Activated CD4-positive, alpha-beta T cell treated with anti-CD3 and anti-CD28 coated beads, Interleukin-2, Interleukin-6, amounts not matched to agents 100 ng/mL and 50 ng/mL, durations not matched to agents 16 hours and 8 hours (primary cell): Measurements from ENCODE around the gene ZNF8.
"Not testable (repeated sequence)": the region's sequence is repeated elsewhere in the genome, so short reads cannot be mapped to it uniquely, and the experiment has no call there.

Source experiments
- DNase-seq: peaks from one replicate; pipeline ENCODE4 v3.0.0-alpha.2; 2020

The ZNF8 gene

DNA sequence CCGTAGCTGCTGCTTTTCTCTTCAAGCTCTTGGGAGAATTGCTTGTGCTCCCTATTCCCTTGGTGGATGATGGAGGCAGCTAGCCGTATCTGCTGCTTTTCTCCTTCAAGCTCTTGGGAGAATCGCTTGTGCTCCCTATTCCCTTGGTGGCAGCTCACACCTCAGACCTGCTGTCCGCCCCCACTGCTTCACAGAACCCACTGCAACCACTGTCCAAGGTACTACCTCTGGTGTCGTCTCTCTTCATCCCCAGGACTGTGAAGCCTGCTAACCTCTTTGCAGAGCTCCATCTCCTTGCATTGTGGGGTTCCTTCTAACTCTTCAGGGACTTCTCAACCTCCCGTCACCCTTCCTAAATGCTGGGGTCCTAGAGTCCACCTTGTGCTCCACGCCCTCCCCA lies 21.9 kb downstream of the ZNF8 start:
- no peak for DNase-seq

DNA sequence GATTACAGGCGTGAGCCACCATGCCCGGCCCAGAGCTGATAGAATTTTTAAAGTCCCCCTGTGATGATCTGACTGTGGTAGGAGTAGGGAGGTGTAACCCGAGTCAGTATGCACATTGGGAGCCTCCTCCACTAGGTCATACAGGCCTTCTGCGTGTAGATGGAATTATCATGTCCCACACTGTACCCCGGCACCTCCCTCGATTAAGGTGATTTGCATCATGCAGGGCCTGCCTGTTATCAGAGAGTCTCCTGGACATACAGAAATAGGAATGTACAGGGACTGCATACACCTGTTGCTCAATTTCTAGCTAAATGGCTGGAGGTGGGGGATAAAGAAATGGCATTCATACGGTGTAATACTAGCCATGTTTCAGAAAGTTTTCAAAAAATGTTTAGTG lies 25.5 kb downstream of the ZNF8 start:
- DNase-seq, result no peak

DNA sequence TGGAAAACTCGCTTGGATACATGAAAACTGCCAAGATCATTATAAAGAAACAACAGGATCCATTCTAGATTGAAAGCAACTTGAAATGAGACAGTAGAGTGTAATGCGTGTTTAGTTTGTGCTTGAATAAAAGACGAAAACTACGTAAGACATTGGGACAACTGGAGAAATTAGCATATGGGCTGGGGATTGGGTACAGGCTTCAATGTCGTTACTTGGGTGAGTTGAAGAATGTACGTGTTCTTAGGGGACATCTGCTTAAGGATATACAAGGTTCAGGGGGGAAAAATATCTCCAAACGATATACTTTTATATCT lies 26.0 kb downstream of the ZNF8 start:
- no peak for DNase-seq

DNA sequence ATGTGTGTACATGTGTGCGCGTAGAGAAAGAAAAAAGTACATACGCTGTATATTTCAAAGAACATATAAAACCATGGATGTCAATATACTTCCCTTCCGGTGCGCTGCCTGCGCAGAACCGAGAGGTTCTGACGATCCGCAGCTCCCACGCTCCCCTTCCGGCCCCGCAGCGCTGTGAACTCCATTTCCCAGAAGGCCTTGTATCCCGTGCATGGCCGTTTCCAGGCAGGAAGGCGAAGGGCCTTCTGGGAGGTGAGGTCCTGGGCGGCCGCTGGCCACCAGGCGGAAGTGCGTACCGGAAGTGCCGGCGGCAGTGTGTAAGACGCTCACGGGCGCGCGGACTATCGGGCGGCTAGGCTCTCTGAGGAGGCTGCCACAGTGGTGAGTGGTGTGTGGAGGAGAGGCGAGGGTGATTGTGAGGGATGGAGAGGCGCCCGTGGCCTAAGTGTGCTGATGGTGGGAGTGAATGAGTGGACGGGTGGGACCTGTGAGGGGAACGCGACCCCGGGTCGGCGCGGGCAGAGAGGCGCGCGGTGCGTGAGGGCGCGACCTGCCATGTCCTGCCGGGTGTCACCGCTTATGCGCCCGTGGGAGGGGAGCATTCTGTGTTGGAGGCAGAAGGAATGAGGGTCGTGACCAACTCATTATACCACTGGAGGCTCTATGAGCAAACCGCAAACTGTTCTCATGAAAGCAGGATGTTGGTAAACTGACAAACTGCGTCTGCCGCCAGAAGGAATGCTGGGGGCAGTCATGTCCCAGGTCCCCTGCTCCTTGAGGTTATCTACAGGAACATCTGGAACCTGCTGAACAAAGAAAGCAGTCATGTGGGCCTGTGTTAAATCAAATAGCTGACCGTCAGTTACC lies 26.5 kb downstream of the ZNF8 start, which contains the start of gene ERVK3-1:
ERVK3-1 (plus strand) TSS at position 313 of the 867 bp plus-strand sequence. CDS start 6,792 bp downstream, outside the sequence.
- DNase-seq, result peak; percentile 98

DNA sequence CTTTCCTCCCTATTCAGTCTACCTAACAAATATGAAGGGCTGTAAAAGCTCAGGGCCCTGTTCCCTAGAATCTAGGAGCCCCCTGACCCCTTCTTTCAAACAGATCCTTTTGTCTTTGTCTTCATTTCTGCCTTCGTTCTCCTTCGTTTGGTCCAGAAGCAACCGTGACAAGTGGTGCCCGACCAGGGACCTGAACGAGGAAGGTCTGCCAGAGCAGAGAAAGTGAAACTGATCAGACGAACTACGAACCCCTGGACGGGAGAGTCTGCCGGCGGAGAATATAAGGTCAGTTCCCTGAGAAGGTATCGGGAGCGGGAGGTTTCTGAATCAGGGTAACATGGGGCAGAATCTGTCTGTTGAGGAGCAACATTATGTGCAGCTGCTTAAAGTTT lies 27.2 kb downstream of the ZNF8 start:
- peak; percentile 13 for DNase-seq

DNA sequence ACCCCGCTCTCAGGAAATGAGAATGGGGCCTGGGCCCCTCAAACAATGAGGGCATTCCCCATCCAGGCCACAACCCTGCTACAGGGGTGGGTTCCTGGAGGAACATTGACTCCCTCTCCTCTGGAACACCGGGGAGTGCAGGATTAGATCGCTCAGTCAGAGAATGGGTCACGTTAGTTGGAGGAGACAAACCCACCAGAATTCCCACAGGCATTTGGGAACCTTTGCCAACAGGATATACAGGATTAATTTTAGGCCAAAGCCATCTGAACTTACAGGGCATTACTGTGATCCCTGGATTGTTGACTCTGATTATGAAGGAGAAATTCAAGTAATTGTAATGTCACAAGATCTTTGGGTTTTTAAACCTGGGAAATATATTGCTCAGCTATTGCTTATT lies 29.0 kb downstream of the ZNF8 start:
- DNase-seq, result no peak

DNA sequence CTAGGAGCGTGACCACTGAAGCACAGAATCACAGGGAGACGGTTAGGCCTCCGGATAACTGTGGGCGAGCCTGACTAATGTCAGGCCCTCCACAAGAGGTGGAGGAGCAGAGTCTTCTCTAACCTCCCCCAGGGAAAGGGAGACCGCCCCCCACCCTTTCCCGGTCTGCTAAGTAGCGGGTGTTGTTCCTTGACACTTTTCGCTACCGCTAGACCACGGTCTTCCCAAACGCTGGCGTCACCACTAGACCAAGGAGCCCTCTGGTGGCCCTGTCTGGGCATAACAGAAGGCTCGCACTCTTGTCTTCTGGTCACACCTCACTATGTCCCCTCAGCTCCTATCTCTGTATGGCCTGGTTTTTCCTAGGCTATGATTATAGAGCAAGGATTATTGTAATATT lies 31.9 kb downstream of the ZNF8 start:
- not testable (repeated sequence) for DNase-seq

DNA sequence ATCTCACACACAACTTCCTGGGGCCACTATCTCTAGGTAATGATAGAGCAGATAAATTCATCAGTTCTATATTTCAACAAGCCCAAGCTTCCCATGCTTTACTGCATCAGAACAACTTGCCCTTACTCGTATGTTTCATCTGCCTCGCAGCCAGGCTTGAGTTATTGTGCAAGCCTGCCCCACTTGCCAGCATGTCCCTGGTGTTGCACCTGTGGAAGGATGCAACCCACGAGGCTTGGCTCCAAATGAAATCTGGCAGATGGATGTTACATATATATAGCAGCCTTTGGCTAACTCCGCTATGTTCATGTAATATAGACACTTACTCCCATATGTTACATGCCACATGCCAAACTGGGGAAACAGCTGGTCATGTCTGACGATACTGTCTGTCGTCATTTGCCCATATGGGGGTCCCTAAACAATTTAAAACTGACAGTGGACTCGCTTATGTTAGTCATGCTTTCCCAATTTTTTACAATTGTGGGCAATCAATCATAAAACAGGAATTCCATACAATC lies 32.6 kb downstream of the ZNF8 start:
- no peak for DNase-seq

DNA sequence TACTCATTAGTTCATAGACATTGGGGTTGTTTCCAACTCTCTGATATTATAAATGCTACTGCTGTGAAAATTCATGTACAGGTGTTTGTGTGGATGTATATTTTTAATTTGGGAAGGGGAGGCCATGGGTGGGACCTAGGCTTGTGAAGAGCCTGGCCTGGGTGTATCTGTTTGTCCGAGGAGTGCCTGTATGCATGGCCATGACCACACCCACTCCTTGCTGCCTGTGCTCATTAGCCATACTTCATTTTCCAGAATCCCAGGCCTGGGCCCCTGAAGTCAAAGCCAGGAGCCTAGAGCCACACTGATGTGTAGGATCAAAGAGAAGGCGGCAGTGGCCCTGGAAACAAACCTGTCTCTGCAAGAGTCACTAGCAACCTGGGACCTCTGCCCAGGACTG lies 36.8 kb downstream of the ZNF8 start:
- DNase-seq, result no peak

DNA sequence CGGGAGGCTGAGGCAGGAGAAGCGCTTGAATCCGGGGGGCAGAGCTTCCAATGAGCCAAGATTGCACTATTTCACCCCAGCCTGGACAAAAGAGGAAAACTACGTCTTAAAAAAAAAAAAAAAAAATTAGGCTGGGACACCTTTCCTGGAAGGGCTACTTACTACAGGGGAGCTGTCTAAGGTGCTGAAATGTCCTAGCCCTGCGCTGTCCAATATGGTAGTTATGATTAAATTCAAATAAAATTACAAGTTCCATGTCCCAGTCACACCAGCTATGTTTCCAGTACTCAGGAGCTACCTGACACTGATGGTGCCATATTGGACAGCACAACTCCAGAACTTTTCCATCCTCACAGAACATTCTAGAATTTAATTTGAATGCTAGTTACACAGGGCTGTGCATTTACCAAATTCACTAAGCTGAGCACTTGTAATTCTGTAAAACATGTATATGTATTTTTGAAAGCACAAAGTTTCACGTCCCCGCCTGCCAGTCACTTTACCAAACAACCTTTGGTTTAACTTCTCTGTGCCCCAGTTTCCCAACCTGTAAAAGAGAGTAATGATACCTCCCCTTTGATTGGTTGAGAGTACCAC lies 38.8 kb downstream of the ZNF8 start:
- no peak for DNase-seq

DNA sequence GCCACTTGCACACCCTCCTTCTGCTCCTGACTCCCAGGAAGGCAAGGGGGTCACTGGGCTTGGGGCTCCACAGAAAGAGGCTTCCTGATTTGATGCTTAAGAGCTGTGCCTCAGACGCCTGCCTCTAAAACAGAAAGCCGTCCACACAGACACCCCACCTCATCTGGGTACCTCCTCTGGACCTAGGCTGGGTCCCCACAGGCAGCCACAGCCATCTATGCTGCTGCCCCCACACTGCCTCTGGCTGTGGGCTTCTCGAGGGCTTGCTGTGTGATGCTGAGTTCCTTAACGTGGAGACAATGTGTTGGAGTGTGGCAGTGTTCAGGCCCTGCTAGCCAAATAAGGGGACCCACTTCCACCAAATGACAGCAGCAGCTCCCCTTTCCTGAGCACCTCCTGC lies 39.5 kb downstream of the ZNF8 start:
- no peak for DNase-seq

DNA sequence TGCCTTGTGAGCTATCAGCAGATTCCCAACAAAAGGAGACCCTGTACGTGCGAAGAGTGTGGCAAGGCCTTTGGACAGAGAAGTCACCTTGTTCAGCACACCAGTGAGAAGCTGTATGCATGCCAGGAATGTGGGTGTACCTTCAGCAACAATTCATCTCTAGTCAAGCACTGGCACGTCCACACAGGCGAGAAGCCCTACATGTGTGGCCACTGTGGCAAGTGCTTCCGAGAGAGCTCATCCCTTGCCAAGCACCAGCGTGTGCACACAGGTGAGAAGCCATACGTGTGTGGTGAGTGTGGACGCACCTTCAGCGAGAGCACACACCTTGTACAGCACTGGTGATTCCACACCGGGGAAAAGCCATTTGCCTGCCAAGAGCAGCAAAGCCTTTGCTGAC lies 40.5 kb downstream of the ZNF8 start:
- no peak for DNase-seq

DNA sequence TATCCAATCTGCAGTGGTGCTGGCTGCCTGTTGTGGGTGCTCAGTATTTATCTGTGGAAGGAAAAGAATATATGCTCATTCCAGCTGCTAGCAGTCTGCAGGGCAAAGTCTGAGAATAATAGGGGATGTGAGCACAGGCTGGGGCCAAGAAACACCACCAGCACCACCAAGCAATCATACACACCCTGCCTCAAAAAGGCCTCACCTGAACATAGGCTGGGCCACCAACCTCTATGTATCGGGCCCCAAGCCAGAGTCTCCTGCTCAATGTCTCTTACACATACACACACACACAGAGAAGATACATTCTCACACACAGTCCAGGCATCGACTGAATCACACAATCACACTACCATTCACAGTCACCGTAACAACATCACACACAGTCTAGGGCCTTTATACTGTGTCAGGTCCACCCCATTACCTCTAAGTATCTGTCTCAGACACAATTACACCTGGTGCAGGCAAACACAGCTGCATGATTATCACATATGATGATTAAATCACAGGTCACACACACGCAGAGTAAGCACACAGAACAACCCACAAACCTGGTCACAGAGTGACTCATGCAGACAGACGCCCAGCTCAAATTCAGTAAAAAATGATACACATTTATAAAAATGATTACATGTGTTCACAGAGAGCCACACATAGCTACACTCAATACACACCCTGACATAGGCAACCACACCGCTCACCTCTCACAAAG lies 46.7 kb downstream of the ZNF8 start:
- no peak for DNase-seq

DNA sequence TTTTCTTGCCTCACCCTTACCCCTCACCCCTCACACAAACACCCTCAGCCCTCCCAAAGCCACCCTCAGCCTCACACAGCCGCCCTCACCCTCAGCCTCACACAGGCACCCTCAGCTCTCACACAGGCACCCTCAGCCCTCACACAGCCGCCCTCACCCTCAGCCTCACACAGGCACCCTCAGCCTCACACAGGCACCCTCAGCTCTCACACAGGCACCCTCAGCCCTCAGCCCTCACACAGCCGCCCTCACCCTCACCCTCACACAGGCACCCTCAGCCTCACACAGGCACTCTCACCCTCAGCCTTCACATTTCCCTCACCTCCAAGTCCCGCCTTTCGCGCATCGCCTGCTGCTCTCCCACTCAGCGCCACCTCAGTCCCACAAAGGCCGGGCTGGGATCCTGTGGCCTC lies 47.8 kb downstream of the ZNF8 start:
- DNase-seq, result no peak

DNA sequence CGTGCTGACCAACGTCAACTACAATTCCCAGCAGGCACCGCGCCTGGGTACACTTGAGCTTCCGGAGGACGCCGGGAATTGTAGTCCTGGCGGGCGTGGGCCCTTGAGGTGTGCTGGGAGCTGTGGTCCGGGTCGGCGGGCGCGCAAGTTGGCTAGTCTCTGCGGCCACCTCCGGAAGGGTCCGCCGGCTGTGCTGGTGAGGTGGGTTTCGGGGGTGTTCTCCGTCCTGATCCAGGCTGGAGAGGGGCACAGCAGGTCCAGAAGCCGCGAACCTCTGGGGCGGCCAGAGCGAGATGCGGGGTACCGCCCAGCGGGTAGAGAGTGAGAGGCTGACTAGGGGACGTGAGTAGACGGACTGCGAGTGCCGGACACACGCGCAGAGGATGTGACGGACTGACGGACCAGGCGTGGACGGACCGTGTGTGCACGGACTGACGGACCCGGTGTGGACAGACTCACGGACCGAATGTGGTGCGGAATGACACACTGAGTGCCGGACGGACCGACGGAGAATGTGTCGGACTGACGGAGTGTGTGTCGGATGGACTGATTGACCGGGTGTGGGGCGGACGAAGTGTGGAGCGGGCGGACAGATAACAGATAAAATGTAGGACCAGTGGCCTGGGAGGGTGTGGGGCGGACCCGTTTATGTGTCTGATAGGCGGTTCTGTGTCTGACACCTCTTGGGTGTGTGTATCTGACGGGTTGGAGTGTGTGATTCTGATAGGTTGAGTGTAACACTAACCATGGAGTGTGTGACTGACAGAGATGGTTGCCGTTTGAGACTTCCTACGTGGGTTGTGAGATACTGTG lies 48.4 kb downstream of the ZNF8 start, which contains the start of gene ZSCAN22:
ZSCAN22 (plus strand) TSS at position 81 of the 813 bp plus-strand sequence. CDS start 7,809 bp downstream, outside the sequence.
- peak; percentile 96 for DNase-seq

DNA sequence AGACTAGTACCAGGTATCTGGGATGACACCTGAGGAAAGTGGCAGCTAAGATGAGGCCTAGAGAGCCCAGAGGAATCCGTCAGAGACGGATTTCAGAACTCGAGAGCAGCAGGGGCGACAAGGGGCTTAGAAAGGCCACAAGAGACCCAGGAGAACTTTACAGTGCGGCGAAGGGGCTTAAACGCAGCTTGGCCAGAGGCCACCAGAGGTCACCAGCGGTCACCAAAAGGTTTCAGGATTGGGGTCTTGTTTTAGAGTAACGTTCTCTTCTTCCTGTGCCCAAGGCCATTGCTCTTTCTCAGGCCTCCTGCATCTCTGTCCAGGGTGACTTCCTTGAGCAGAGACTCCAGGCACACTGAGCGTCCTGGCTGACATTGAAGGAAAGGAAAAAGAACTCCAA lies 50.2 kb downstream of the ZNF8 start:
- DNase-seq, result peak; percentile 24

DNA sequence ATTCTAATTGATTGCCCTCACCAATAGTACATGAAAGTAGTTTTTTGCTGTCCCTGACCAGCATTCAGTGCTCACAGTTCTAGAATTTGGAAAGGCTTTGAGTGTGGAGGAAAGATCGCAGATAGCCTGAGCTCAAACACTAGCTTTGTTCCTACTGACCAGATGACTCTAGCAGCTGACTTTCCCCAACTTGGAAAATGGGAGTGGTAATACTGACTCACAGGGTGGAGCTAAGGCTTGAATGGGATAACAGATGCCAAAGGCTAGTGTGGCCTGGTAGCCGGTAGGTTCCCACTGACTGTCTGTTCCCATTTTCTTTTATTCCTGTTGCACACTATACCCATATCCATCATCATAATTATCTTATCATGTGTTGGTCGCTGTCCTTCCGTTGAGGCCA lies 51.7 kb downstream of the ZNF8 start:
- DNase-seq, result no peak

DNA sequence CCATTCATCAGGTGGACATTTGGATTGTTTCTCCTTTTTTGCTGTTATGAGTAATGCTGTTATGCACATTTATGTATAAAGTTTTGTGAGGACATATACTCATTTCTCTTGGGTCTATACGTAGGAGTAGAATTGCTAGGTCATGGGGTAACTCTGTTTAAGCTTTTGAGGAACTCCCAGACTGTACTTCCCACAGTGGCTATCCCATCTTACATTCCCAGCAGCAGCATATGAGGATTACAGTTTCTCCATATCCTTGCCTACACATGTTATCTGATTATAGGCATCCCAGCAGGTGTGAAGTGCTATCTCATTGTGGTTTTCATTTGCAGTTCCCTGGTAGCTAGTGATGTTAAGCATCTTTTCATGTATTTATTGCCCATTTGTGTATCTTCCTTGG lies 53.9 kb downstream of the ZNF8 start:
- DNase-seq, result no peak

DNA sequence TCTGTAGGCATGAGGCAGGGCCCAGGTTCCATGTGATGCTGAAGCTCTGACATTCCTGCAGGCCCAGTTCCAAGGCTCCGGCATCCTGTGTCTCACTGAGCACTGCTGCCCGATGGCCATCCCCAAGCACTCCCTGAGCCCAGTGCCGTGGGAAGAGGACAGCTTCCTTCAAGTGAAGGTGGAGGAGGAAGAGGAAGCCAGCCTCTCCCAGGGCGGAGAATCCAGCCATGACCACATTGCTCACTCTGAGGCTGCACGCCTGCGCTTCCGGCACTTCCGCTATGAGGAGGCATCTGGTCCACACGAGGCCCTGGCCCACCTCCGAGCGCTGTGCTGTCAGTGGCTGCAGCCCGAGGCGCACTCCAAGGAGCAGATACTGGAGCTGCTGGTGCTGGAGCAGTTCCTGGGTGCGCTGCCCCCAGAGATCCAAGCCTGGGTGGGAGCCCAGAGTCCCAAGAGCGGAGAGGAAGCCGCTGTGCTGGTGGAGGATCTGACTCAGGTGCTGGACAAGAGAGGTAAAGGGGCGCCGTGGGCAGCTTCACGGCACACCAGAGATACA lies 56.0 kb downstream of the ZNF8 start:
- no peak for DNase-seq

DNA sequence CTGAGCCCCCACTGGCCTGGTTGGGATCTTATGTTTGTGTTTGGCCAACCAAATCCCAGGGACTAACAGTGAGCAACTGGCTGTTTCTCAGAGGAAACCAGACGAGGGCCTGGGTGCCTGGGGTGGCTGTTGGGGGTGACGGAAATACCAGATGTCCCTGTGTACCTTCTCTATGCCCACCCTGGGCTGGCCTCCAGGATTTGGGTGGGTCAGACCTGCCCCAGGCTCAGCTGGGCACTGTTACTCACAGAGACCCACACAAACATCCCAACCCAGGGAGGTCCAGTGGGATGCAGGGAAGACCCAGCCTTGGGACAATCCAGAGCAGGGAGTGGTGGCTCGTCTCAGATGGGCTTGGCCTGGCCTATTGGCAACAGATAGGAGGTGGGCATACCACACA lies 56.9 kb downstream of the ZNF8 start:
- DNase-seq, result no peak

DNA sequence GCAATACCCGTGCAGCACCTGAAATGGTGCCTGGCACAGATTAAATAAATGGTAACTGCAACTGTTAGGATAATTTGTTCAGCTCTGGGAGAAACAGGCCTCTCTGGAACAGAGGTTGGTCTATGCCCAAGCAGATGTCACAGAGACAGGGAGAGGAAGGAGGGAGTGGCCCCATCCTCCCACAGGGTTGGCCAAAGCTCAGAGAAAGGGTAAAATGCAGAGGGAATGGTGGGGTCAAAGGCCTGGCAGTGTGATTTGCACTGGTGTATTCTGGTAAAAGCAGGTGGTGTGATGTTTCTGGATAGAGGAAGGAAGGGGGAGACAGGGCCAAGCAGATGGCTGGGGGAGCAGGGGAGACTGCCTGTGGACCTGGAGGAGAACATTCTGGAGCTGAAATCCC lies 57.5 kb downstream of the ZNF8 start:
- DNase-seq, result no peak

DNA sequence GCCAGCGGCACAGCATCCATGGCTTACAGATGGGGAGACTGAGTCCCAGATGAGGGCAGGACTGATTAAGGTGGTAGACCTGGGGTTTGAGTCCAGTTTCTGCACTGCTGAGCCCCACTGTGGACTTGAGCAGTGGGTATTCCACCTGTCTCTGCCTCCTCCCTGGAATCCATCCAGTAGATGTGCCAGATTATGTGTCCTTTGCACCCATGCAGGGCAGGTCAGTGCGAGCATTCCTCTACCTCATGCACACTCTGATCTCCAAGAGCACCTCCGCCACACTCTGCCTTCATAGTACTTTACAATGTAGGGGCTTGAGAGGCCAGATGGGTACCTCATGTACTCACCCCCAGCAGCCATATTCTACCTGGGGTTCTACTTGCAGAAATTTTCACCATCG lies 58.1 kb downstream of the ZNF8 start:
- no peak for DNase-seq

DNA sequence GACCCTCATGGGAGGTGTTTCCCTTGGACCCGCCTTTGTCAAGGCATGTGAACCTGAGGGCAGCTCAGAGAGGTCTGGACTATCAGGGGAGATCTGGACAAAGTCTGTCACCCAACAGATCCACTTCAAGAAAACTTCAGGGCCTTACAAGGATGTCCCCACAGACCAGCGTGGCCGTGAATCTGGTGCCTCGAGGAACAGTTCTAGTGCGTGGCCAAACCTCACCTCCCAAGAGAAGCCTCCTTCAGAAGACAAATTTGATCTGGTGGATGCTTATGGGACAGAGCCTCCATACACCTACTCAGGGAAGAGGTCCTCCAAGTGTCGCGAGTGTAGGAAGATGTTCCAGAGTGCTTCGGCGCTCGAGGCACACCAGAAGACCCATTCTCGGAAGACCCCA lies 59.6 kb downstream of the ZNF8 start:
- no peak for DNase-seq
